A549 treated with Mapracorat at 1 μM for 4 hours (cell line): ENCODE data around the gene LDHA. TPM values are rescaled to one million over a fixed set of nuclear protein-coding genes. Genes with fewer than 3 reads are reported as not detected.

ENCODE experiments used
- total RNA-seq: library from RNA; stranded (reverse); fragments of 200-300 nt; extraction: Qiagen RNA extraction; gene quantifications from 5 replicates; pipeline ENCODE4 v1.2.3, GENCODE V29; 2022

LDHA gene
- 2,496 to 3,702 TPM (median 2,983 TPM) in 5 replicates for total RNA-seq

DNA sequence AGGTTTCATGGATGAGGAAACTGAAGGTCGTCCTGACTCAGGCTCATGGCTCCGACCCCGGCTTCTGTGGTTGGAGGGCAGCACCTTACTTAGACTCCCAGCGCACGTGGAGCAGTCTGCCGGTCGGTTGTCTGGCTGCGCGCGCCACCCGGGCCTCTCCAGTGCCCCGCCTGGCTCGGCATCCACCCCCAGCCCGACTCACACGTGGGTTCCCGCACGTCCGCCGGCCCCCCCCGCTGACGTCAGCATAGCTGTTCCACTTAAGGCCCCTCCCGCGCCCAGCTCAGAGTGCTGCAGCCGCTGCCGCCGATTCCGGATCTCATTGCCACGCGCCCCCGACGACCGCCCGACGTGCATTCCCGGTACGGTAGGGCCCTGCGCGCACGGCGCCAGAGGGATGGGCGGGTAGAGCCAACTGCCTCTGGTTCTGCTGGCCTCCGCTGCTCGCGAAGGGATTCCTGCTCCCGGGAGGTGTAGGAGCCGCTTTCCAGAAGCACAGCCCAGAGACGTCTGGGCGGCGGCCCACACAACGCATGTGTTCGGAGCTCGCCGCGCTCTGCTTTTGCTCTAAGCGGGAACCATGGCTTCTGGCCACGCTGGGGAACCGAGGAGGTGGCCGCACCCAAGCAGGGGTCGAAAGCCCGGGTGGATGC, at the start of gene LDHA:
Gene LDHA (plus strand): TSS at position 289 of the 653 bp plus-strand sequence. CDS start 2,280 bp downstream, outside the sequence.

DNA sequence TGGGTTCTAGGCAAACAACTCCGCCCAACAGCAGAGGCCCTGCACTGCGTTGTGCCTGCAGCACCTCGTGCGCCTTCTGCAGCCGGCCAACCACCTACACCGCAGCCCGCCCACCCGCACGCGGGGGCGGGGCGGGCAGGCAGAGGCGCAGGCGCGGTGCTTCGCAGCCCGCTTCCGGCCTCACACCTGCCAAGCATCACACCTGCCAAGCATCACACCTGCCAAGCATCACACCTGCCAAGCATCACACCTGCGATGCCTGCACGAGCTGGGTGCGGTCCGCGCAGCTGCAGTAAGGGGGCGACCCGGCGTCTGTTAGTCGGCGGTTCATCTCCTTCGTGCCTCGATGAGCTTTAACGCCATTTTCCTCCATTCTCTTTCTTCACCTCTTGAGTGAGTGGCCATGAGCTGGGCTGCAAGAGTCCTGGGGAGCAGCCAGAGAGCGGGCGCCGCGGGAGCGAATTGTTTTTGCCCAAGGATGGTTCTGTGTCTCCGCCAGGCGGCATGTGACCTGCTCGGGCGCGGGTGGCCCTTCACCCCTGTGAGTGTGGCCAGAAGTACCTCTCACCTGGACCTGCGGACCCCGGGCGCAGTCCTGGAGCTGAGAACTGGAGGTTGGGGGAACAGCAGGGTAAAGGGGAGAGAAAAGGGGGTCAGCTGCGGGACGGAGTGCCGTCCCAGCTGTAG, 61.5 kb downstream of the LDHA start, which contains the start of gene LDHAL6A:
Gene LDHAL6A (plus strand): TSS at position 171 of the 687 bp plus-strand sequence. CDS start 825 bp downstream, outside the sequence.

Other genes with a start within 250 kb of the LDHA start
- not detected in 5 replicates for gene MRGPRX4, start 221.7 kb upstream of the LDHA start, total RNA-seq
- not detected in 5 replicates for gene SAA4, start 157.8 kb upstream of the LDHA start, total RNA-seq
- 0.26 TPM in 1 of 5 replicates, not detected in the others for gene SAA2, start 145.9 kb upstream of the LDHA start, total RNA-seq
- gene SAA1, start 128.3 kb upstream of the LDHA start, total RNA-seq, result 1.5 to 2.6 TPM (median 2.1 TPM) in 5 replicates
- 12.6 to 15.0 TPM (median 13.7 TPM) in 5 replicates for gene HPS5, start 72.4 kb upstream of the LDHA start, total RNA-seq
- gene GTF2H1, start 72.0 kb upstream of the LDHA start, total RNA-seq, result 33.8 to 37.0 TPM (median 34.1 TPM) in 5 replicates
- gene LDHC, start 17.8 kb downstream of the LDHA start, total RNA-seq, result 0.18 TPM in 1 of 5 replicates, not detected in the others
- not detected in 5 replicates for gene LDHAL6A, start 61.3 kb downstream of the LDHA start, total RNA-seq
- 85.4 to 111 TPM (median 96.3 TPM) in 5 replicates for gene TSG101, start 132.4 kb downstream of the LDHA start, total RNA-seq
- 16.6 to 23.4 TPM (median 22.3 TPM) in 5 replicates for gene UEVLD, start 194.2 kb downstream of the LDHA start, total RNA-seq
- 1.1 to 3.3 TPM (median 1.6 TPM) in 5 replicates for gene MISFA, start 205.2 kb downstream of the LDHA start, total RNA-seq
- 14.1 to 19.3 TPM (median 17.6 TPM) in 5 replicates for gene SPTY2D1, start 239.8 kb downstream of the LDHA start, total RNA-seq